D721Med (cell line): ENCODE results near the gene PTPRF.

Experiments used
- DNase-seq: peaks from one replicate; pipeline ENCODE4 v3.0.0; 2011; ENCODE audit warnings: low spot score; ENCODE audit not compliant: insufficient read length
- FAIRE-seq: peaks from 2 replicates; lab custom pipeline; 2011; peaks lifted over from hg19 to GRCh38; lab: Jason Lieb, UNC
- CTCF ChIP-seq: IDR thresholded peaks from 2 replicates; pipeline ENCODE4 v1.5.1; 2012; ENCODE audit warnings: mild to moderate bottlenecking, control low read depth; ENCODE audit not compliant: insufficient read depth; ENCODE audit errors: missing control alignments

PTPRF gene

GRCh38 chr1:43619314-43619790 lies 88.7 kb downstream of the PTPRF start:
- no peak for TF ChIP-seq CTCF
- DNase-seq = no peak
- no peak for FAIRE-seq

- DNase-seq (no peak), FAIRE-seq (no peak)
- no peak for TF ChIP-seq CTCF
These were observed 89.6 kb downstream of the PTPRF start for GRCh38 chr1:43619996-43620920.

DNA sequence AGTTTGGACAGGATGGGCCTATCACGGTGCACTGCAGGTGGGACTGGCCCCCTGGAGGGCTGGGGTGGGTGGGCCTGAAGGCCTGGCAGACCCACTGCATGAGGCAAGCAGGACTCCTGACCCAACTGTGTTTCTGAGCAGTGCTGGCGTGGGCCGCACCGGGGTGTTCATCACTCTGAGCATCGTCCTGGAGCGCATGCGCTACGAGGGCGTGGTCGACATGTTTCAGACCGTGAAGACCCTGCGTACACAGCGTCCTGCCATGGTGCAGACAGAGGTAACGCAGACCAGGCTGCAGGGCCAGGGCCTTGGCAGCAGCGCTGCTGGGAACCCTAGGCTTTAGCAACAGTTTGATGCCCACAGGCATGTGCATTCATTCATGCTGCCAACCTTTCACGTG lies 90.3 kb downstream of the PTPRF start:
- DNase-seq = no peak
- no peak for TF ChIP-seq CTCF
- no peak for FAIRE-seq

DNA sequence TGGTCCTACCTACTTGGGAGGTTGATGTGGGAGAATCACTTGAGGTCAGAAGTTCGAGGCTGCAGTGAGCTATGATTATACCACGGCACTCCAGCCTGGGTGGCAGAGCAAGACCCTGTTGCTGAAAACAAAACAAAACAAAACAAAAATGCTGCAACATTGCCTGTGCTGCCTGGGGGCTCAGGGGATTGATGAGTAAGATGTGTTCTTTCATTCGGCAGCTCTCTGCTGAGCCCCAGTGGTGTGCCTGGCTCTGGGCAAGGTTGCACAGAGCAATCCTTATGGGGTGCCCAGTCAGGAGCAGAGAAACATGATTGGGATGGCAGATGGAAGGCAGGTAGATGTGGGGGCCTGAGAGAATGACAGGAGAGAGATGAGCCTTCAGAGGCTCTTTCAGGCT lies 90.7 kb downstream of the PTPRF start:
- no peak for FAIRE-seq
- DNase-seq = no peak
- TF ChIP-seq CTCF = no peak

- DNase-seq (no peak), FAIRE-seq (no peak)
- no peak for TF ChIP-seq CTCF
These were observed 91.2 kb downstream of the PTPRF start for GRCh38 chr1:43621861-43622260.

GRCh38 chr1:43622471-43622870 lies 91.8 kb downstream of the PTPRF start:
- FAIRE-seq (no peak), DNase-seq (no peak)
- TF ChIP-seq CTCF = no peak
